GM12874 (cell line): ENCODE results near the gene PRR12.

Source experiments
- TF ChIP-seq, protein P1 (sequence below): IDR thresholded peaks from 2 replicates; pipeline ENCODE4 v1.5.1; 2011; ENCODE audit warnings: low read depth, mild to moderate bottlenecking, control low read depth, low read length, moderate library complexity; ENCODE audit not compliant: insufficient read depth

The PRR12 gene

DNA sequence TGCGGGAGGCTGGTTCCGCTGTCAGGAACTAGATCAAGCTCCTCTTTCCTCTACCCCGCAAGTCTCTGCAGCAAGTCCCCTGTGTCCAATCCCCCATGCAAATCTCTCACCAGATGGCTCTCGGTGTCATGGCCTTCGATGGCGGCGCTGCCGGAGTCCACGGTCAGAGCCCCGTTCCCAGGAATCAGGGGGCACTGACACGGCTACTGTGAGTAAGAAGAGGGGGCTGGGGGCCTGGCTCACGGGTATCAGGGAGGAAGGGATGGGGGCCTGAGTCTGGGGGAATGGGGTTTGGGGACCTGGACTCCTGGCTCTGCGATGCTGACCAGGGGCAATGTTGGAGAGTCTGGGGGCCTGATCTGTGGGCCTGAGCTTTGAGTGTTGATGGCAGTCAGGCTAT lies 55.0 kb downstream of the PRR12 start:
- TF ChIP-seq, protein P1, sequence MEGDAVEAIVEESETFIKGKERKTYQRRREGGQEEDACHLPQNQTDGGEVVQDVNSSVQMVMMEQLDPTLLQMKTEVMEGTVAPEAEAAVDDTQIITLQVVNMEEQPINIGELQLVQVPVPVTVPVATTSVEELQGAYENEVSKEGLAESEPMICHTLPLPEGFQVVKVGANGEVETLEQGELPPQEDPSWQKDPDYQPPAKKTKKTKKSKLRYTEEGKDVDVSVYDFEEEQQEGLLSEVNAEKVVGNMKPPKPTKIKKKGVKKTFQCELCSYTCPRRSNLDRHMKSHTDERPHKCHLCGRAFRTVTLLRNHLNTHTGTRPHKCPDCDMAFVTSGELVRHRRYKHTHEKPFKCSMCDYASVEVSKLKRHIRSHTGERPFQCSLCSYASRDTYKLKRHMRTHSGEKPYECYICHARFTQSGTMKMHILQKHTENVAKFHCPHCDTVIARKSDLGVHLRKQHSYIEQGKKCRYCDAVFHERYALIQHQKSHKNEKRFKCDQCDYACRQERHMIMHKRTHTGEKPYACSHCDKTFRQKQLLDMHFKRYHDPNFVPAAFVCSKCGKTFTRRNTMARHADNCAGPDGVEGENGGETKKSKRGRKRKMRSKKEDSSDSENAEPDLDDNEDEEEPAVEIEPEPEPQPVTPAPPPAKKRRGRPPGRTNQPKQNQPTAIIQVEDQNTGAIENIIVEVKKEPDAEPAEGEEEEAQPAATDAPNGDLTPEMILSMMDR = no peak

GRCh38 chr19:49646586-49646985 lies 55.6 kb downstream of the PRR12 start:
- TF ChIP-seq, protein P1 = no peak

DNA sequence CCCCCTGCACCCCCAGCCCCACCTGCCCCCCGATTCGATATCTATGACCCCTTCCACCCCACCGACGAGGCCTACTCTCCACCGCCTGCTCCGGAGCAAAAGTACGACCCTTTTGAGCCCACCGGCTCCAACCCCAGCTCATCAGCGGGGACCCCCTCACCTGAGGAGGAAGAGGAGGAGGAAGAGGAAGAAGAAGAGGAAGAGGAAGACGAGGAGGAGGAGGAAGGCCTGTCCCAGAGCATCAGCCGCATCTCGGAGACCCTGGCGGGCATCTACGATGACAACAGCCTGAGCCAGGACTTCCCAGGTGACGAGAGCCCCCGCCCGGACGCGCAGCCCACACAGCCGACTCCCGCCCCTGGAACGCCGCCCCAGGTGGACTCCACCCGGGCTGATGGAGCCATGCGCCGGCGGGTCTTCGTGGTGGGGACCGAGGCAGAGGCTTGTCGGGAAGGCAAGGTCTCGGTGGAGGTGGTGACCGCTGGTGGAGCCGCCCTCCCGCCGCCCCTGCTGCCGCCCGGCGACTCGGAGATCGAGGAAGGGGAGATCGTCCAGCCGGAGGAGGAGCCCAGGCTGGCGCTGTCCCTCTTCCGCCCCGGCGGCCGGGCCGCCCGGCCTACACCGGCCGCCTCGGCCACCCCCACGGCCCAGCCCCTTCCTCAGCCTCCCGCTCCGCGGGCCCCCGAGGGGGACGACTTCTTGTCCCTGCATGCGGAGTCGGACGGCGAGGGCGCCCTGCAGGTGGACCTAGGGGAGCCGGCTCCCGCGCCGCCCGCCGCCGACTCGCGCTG lies 60.2 kb downstream of the PRR12 start:
- TF ChIP-seq, protein P1 = no peak

DNA sequence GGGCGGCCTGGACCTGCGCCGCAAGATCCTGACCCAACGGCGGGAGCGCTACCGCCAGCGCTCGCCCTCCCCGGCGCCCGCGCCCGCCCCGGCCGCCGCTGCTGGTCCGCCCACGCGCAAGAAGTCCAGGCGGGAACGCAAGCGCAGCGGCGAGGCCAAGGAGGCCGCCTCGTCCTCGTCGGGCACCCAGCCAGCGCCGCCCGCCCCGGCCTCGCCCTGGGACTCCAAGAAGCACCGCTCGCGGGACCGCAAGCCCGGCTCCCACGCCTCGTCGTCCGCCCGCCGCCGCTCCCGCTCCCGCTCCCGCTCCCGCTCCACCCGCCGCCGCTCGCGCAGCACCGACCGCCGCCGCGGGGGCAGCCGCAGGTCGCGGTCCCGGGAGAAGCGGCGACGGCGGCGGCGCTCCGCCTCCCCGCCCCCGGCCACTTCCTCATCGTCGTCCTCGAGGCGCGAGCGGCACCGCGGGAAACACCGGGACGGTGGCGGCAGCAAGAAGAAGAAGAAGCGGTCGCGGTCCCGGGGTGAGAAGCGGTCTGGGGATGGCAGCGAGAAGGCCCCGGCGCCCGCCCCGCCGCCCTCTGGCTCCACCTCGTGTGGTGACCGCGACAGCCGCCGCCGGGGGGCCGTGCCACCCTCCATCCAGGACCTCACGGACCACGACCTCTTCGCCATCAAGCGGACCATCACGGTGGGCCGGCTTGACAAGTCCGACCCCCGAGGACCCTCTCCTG lies 61.0 kb downstream of the PRR12 start:
- TF ChIP-seq, protein P1 = no peak

DNA sequence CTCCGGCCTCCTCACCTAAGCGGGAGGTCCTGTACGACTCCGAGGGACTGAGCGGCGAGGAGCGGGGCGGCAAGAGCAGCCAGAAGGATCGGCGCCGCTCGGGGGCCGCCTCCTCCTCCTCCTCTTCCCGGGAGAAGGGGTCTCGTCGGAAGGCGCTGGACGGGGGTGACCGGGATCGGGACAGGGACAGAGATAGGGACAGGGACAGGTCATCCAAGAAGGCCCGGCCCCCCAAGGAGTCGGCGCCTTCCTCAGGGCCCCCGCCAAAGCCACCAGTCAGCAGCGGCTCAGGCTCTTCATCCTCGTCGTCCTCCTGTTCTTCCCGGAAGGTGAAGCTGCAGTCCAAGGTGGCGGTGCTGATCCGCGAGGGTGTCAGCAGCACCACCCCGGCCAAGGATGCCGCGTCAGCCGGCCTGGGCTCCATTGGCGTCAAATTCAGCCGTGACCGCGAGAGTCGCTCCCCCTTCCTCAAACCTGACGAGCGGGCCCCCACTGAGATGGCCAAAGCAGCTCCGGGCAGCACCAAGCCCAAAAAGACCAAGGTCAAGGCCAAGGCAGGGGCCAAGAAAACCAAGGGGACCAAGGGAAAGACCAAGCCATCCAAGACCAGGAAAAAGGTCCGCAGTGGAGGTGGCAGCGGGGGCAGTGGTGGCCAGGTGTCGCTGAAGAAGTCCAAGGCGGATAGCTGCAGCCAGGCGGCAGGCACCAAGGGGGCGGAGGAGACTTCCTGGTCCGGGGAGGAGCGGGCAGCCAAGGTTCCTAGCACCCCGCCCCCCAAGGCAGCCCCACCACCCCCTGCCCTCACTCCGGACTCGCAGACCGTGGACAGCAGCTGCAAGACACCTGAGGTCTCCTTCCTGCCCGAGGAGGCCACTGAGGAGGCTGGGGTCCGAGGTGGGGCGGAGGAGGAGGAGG lies 61.8 kb downstream of the PRR12 start:
- TF ChIP-seq, protein P1 = no peak

GRCh38 chr19:49653466-49653806 lies 62.5 kb downstream of the PRR12 start:
- TF ChIP-seq, protein P1 = no peak

- TF ChIP-seq, protein P1 = no peak
Observed at GRCh38 chr19:49654581-49654980, 63.6 kb downstream of the PRR12 start.
